ENCODE results near the gene PRKG1.

PRKG1 gene

DNA sequence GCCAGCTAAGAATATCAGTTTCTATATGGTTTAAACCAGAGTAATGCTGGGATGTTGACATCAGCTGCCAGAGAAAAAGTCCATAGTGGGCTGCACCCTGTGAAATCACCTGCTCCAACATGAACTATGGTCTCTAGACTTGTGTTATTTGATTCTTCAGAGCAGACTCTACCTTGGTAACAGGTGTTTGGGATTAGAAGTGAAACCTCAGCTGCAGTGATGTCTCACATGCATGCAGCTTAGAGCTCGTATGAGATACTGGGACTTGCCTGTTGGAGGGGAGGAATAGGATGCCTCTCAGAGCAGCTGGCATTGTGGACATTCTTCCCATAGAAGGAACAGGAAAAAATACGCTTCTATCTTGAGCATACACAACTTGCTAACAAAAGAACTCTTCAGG is 912.2 kb downstream of the PRKG1 start:
- no peak for TF ChIP-seq ZNF274 (IDR thresholded peaks at IDR 0.05; ENCODE audit: low read depth, low read length)
- H3K4me3 ChIP-seq (ENCODE audit: low read length): no peak overlapping the region

DNA sequence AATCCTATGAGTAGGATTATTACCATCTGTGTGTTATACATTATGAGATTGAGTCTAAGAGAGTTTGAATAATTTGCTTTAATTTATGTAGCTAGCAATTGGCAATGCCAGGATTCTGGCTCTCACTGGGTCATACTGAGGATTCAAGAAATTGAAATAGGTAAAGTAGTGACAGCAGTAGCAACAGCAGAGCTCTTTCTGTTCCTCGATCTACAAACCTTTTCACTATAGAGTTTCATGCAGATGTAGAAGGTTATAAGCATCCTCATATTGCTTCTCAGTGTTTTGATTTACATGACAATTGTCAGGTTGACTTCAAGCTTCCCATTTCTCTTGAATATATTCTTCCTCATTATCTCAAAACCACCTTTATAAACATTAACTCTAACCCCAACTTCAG is 919.2 kb downstream of the PRKG1 start:
- no peak for TF ChIP-seq ZNF274 (IDR thresholded peaks at IDR 0.05; ENCODE audit: low read depth, low read length)
- H3K4me3 ChIP-seq (ENCODE audit: low read length): no peak overlapping the region

DNA sequence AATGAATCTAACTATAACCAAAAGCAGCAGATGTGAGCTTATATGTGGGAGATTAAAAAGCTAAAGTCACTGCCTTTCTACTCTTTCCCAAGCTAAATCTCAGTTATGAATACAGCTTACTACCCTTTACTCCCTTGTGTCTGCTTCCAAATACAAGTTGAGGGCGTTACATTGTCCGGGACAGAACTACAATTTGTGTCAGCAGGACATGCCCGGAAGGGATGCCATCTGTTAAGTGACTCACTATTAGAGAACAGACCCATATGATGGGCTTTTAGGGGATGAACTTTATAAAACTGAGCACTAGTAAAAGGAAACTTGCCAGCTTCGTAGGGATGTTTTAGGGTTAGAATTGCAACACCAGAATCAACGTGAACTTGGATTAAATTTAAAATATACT is 924.8 kb downstream of the PRKG1 start:
- no peak for TF ChIP-seq ZNF274 (IDR thresholded peaks at IDR 0.05; ENCODE audit: low read depth, low read length)
- H3K4me3 ChIP-seq (ENCODE audit: low read length): no peak overlapping the region

DNA sequence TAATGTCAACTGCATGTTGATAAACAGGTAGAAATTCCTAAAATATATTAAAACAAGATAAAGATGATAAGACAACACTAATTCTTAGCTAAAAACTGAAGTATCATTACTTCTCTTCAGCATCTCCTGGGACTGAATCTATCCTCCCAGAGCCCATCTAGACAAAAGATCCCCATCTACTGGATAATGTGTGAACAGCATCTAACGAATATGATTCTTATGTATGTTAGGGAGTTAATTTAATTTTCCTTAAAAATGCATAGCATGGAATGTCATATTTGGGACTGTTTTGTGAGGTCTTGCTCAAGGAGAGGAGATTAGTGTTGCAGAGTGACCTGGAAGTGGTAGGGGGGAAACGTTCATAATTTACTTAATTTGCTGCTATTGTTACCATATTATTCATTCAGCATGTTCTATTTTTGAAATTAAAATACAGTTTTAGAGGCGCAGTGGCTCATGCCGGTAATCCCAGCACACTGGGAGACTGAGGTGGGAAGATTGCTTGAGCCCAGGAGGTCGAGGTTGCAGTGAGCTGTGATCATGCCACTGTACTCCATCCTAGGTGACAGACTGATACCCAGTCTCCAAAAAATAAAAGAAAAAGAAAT is 930.2 kb downstream of the PRKG1 start:
- no peak overlapping the region for H3K4me3 ChIP-seq (ENCODE audit: low read length)
- TF ChIP-seq ZNF274 (IDR thresholded peaks at IDR 0.05; ENCODE audit: low read depth, low read length): no peak

DNA sequence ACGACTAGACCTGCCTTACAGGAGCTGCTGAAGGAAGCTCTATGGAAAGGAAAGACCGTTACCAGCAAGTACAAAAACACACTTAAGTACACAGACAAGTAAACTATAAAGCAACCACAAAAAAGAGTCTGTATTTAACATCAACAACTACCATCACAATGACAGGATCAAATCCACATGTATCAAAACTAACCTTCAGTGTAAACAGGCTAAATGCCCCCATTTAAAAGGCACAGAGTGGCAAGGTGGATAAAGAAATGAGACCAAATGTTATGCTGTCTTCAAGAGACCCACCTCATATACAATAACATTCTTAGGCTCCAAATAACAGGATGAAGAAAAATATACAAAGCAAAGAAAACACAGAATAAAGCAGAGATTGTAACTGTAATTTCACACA is 932.8 kb downstream of the PRKG1 start:
- TF ChIP-seq ZNF274 (IDR thresholded peaks at IDR 0.05; ENCODE audit: low read depth, low read length): no peak
- no peak overlapping the region for H3K4me3 ChIP-seq (ENCODE audit: low read length)

DNA sequence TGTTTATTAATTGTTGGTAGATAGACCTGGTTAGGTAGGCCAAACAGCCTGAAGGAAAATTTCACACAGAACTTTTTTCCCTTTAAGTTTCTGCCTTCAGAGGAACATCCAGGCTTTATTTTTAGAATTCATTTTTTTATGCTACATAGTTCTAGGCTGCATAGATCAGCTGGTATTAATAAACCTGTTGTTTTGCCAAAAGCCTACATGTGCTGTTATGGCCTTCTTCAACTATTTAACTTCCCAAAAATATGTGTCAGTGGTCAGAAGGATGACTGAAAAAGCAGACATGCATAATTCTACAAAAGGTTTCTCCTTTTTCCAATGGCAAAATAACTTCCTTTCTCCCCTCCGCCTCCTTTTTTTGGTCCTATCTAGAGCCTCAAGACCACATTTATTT is 936.8 kb downstream of the PRKG1 start:
- no peak overlapping the region for H3K4me3 ChIP-seq (ENCODE audit: low read length)
- TF ChIP-seq ZNF274 (IDR thresholded peaks at IDR 0.05; ENCODE audit: low read depth, low read length): no peak

DNA sequence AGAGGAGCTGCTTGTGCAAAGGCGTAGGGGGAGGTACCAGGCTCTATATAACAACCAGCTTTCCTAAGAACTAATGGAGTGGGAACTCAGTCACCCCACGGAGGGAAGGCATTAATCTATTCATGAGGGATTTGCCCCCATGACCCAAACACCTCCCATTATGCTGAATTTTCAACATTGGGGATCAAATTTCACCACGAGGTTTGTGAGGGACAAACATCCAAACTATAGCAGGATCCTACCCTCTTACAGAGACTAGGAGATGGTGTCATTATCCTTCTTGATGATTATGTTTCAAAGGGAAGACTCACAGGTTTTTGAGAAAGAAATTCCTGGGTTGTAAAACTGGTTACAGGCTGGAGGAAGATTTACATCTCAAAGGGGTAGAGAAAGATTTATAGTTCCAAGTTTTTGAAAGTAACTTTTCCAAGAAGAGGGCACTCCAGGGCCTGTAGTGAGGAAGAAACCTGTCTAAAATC is 944.8 kb downstream of the PRKG1 start:
- no peak overlapping the region for H3K4me3 ChIP-seq (ENCODE audit: low read length)
- TF ChIP-seq ZNF274 (IDR thresholded peaks at IDR 0.05; ENCODE audit: low read depth, low read length): no peak

DNA sequence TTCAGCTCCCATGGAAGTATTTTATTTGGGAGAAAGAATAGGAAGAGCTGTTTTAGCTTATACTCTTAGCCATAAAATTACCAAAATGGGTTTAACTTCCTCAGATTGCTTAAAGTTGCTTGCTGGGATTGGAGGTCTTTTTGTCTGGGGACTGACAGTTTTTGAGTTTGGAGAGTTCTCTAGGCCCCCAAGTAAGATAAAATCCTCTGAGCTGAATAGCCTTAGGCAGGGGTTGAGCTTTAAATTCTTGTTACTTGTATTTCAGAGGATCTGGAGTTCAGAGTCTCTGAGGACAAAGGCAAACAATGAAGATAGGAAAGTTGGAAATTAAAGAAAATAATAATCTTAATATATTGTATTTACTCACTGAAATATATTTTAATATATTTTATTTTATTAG is 945.4 kb downstream of the PRKG1 start:
- H3K4me3 ChIP-seq (ENCODE audit: low read length): no peak overlapping the region
- TF ChIP-seq ZNF274 (IDR thresholded peaks at IDR 0.05; ENCODE audit: low read depth, low read length): no peak

DNA sequence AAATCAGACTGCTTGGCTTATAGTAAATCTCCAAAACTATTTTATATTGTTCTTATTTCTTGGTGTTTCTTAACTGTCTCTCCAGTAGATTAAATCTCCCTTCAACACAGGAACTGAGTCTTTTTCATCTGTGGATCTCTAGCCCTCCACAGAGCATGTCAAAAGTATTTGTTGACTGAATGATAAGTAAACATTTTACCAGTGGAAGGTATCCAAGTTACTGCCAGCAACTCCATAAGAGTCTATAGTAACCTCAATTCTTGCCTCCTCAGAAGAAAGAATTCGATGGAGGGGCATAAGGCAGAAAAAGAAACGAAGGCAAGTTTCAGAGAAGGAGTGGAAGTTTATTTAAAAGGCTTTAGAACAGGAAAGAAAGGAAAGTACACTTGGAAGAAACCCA is 945.9 kb downstream of the PRKG1 start:
- TF ChIP-seq ZNF274 (IDR thresholded peaks at IDR 0.05; ENCODE audit: low read depth, low read length): no peak
- H3K4me3 ChIP-seq (ENCODE audit: low read length): no peak overlapping the region

DNA sequence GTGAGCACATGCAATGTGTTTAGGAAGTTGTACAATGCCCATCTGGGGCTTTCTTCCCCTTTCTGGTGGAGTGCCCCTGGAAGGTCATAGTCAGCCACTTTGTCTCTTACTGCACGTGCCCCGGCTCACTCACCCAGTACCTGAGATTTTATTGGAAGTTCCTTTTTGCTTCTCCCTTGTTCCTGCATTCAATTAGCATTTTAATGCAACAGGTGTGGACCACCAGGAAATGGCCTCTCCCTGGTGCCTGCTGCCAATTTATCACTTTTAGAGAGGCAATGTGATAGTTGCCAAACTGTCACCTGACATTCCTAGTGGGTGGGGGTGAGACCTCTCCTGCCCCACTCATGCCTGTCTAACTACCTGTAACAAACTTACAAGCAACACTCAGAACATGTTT is 946.4 kb downstream of the PRKG1 start:
- no peak for TF ChIP-seq ZNF274 (IDR thresholded peaks at IDR 0.05; ENCODE audit: low read depth, low read length)
- H3K4me3 ChIP-seq (ENCODE audit: low read length): no peak overlapping the region

DNA sequence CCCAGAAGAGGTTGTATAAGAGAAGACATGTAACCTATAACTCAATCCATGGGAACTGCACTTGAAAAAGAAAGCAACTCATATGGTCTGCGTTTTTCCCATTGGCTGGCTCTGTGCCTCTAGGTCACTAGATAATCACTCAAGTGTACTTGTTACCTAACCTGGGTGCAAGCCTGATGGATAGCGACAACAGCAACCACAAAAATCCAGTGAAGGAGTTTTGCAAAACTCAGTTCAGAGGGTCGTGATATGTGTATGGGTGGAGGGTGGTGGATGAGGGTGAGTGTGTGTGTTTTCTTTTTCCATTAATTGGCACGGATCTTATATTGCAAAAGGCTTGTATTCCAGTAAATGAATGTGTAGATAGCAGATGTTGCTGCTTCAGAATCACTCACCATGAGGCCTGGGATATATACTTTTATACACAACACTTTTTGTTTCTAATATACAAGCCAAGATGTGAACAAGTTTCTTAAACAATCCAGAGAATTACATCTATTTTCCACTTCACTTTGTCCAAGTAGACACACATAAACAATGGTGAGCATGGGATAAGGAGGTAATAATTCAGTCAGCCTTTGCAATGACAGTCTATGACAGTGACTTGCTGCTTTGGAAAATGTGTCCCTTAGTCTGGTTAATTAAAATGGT is 952.9 kb downstream of the PRKG1 start:
- H3K4me3 ChIP-seq (ENCODE audit: low read length): no peak overlapping the region
- no peak for TF ChIP-seq ZNF274 (IDR thresholded peaks at IDR 0.05; ENCODE audit: low read depth, low read length)

DNA sequence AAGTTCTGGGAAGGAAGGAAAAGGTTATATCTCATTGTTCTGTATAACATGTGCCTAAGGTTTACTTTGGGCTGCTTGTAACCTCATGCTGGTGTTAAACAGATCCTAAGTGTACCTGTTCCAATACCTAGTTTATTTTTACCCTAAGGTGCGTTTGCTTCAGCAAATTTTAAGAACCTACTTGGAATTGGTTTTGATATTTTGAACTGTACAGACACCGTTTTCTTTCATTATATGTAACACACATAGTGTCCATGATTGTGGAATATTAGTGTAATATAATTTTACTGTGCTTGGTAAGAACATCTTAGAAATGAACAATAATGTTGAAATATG is 954.2 kb downstream of the PRKG1 start:
- H3K4me3 ChIP-seq (ENCODE audit: low read length): no peak overlapping the region
- no peak for TF ChIP-seq ZNF274 (IDR thresholded peaks at IDR 0.05; ENCODE audit: low read depth, low read length)

DNA sequence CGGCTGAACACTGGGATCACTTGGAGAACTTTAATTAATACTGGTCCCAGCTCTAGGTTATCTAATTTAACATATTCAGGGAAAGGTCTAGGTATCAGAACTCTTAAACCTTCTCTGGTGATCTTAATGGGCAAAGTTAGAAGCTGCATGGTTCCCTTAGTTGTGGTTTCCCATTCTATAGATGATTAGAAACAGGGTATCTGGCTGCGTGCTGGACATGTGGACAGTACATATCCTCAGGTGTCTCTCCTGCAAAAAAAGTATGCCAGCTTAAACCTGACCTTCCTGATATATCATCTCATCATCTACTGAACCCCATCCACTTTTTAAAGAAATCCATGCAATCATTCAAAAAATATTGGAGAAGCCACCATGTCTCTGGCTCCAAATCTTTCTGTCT is 955.3 kb downstream of the PRKG1 start:
- TF ChIP-seq ZNF274 (IDR thresholded peaks at IDR 0.05; ENCODE audit: low read depth, low read length): no peak
- H3K4me3 ChIP-seq (ENCODE audit: low read length): no peak overlapping the region

DNA sequence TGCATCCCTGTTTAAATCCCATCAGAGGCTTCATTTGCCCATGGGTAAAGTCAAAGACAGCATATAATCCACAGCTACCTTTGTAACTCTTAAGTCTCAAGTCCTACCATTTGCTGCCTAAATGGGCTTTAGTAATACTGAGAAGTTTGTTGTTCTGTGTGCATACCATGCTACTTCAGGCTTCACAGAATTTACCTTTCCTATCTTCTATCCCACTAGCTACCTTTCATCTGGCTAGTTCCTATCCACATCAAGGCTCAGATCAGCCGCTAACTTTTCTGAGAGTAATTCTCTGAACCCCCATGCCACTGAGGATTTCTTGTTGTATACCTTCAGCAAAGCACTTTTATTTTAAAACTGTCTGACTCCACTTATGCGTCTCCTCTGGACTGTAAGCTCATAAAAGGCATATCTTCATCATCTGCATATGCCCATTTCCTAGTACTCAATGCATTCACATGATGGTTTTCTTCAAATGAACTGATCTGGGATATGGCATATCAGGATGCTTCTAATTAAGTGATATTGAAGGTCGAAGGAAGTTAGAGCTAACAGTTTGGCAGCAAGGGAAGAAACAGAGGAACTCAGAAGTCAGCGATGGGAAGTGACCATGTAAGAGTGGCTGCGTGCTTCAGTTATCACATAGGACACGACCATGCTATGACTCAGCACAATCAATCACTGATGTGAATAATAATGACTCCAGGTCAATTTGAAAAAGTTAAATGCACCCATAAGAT is 955.9 kb downstream of the PRKG1 start:
- no peak for TF ChIP-seq ZNF274 (IDR thresholded peaks at IDR 0.05; ENCODE audit: low read depth, low read length)
- no peak overlapping the region for H3K4me3 ChIP-seq (ENCODE audit: low read length)

DNA sequence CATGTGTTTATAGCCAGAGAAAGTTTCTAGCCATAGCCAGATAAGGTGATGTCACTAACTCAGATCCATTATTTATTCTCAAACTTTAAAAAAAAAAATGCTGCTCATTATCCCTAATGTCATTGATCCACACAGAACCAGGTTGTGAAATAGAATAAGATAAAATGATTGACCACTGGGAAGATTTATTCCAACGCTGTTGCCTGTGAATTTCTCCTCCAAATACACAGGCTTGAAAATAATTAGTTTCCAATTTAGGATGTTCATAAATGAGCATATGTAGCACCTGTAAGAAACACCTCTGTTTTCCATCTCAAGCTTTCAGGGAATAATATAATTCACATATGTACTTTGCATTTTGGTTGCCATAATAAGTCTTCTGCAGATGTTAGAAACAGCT is 956.7 kb downstream of the PRKG1 start:
- TF ChIP-seq ZNF274 (IDR thresholded peaks at IDR 0.05; ENCODE audit: low read depth, low read length): no peak
- H3K4me3 ChIP-seq (ENCODE audit: low read length): no peak overlapping the region
